Hematopoietic multipotent progenitor cell treated with erythropoietin and hydrocortisone succinate and interleukin-3 and kit ligand, for 17 days (in vitro differentiated cells): ENCODE data around the gene ZNF425.
"Not testable (repeated sequence)": the region's sequence is repeated elsewhere in the genome, so short reads cannot be mapped to it uniquely, and the experiment has no call there.

Source experiments
- DNase-seq: peaks from one replicate; pipeline ENCODE4 v3.0.0-alpha.2; 2015; ENCODE audit warnings: low spot score

The ZNF425 gene

GRCh38 chr7:149125863-149126661 is at the start of gene ZNF425:
TSS of gene ZNF425 (minus strand) at chr7:149126324. CDS start at chr7:149126213, 111 bp downstream.
- peak; percentile 95 for DNase-seq

GRCh38 chr7:149175150-149175549 is 49.0 kb upstream of the ZNF425 start:
- no peak for DNase-seq

GRCh38 chr7:149172534-149172920 is 46.4 kb upstream of the ZNF425 start:
- DNase-seq, result no peak

GRCh38 chr7:149171892-149172533 is 45.9 kb upstream of the ZNF425 start:
- DNase-seq, result no peak

- DNase-seq, result no peak
These were observed 40.7 kb upstream of the ZNF425 start for GRCh38 chr7:149166630-149167352.

GRCh38 chr7:149166142-149166541 is 40.0 kb upstream of the ZNF425 start:
- DNase-seq, result no peak

- DNase-seq, result no peak
These were observed 35.2 kb upstream of the ZNF425 start for GRCh38 chr7:149161241-149161848.

- DNase-seq, result no peak
These were observed 30.8 kb upstream of the ZNF425 start for GRCh38 chr7:149156898-149157297.

GRCh38 chr7:149154056-149154455 is 27.9 kb upstream of the ZNF425 start:
- DNase-seq, result no peak

- no peak for DNase-seq
These were observed 27.2 kb upstream of the ZNF425 start for GRCh38 chr7:149153346-149153745.

GRCh38 chr7:149150981-149151380 is 24.9 kb upstream of the ZNF425 start:
- no peak for DNase-seq

- peak; percentile 38 for DNase-seq
These were observed 21.9 kb upstream of the ZNF425 start for GRCh38 chr7:149147752-149148653.

- peak; percentile 84 for DNase-seq
These were observed 21.1 kb upstream of the ZNF425 start, which contains the start of gene ZNF398 for GRCh38 chr7:149147072-149147751. TSS of gene ZNF398 (plus strand) at chr7:149147453. CDS start at chr7:149147743, 290 bp downstream.

- DNase-seq, result no peak
These were observed 19.1 kb upstream of the ZNF425 start for GRCh38 chr7:149145031-149145845.

- not testable (repeated sequence) for DNase-seq
These were observed 18.4 kb upstream of the ZNF425 start for GRCh38 chr7:149144436-149144922.

- DNase-seq, result no peak
These were observed 15.8 kb upstream of the ZNF425 start for GRCh38 chr7:149141893-149142292.

GRCh38 chr7:149140831-149141230 is 14.7 kb upstream of the ZNF425 start:
- DNase-seq, result no peak

- no peak for DNase-seq
These were observed 10.0 kb upstream of the ZNF425 start for GRCh38 chr7:149136118-149136517.

GRCh38 chr7:149133028-149133710 is 7.0 kb upstream of the ZNF425 start:
- DNase-seq, result no peak
